Adipocyte (in vitro differentiated cells): Measurements from ENCODE around the gene SEPTIN12.

Experiments used
- DNase-seq: peaks from one replicate; pipeline ENCODE4 v3.0.0-alpha.2; 2015; ENCODE audit warnings: low read depth
- H3K27me3 ChIP-seq: replicated peaks from 2 replicates; pipeline ENCODE4 v1.7.0; 2013; ENCODE audit warnings: mild to moderate bottlenecking, low read length, moderate library complexity; ENCODE audit not compliant: control insufficient read depth, insufficient read depth
- H3K36me3 ChIP-seq: 2 replicates; pipeline ENCODE4 v1.7.0; 2013; ENCODE audit warnings: low read length, mild to moderate bottlenecking, moderate library complexity; ENCODE audit not compliant: control insufficient read depth, insufficient read depth, severe bottlenecking
- H3K4me1 ChIP-seq: 2 replicates; pipeline ENCODE4 v1.7.0; 2013; ENCODE audit warnings: mild to moderate bottlenecking, low read length, moderate library complexity; ENCODE audit not compliant: control insufficient read depth, insufficient read depth
- H3K4me3 ChIP-seq: 2 replicates; pipeline ENCODE4 v1.7.0; 2013; ENCODE audit warnings: mild to moderate bottlenecking, low read length, moderate library complexity
- H3K9ac ChIP-seq: 2 replicates; pipeline ENCODE4 v1.7.0; 2013; ENCODE audit warnings: mild to moderate bottlenecking, low read length, moderate library complexity
- H3K9me3 ChIP-seq: 2 replicates; pipeline ENCODE4 v1.7.0; 2013; ENCODE audit warnings: mild to moderate bottlenecking, low read length, moderate library complexity; ENCODE audit not compliant: control insufficient read depth

The SEPTIN12 gene

GRCh38 chr16:4820652-4821051 is 32.5 kb upstream of the SEPTIN12 start:
- Histone ChIP-seq H3K9ac (no peak overlapping the region), H3K27me3 (no peaks in the 10 kb centered on the region), H3K4me3 (no peak overlapping the region), H3K9me3 (no peaks in the 10 kb centered on the region), H3K4me1 (no peaks in the 10 kb centered on the region), H3K36me3 (peaks cover 85% of the 10 kb centered on the region)
- DNase-seq, result no peak

- H3K4me3 ChIP-seq, result no peak overlapping the region
- no peaks in the 10 kb centered on the region for H3K4me1 ChIP-seq
- H3K27me3 ChIP-seq, result no peaks in the 10 kb centered on the region
- peaks cover 83% of the 10 kb centered on the region for H3K36me3 ChIP-seq
- no peak for DNase-seq
- H3K9me3 ChIP-seq, result no peaks in the 10 kb centered on the region
- H3K9ac ChIP-seq, result no peak overlapping the region
Measured at GRCh38 chr16:4814542-4815173, 26.5 kb upstream of the SEPTIN12 start.

- H3K9me3 ChIP-seq, result no peaks in the 10 kb centered on the region
- no peak for DNase-seq
- no peak overlapping the region for H3K9ac ChIP-seq
- peaks cover 81% of the 10 kb centered on the region for H3K36me3 ChIP-seq
- no peaks in the 10 kb centered on the region for H3K4me1 ChIP-seq
- H3K4me3 ChIP-seq, result no peak overlapping the region
- no peaks in the 10 kb centered on the region for H3K27me3 ChIP-seq
Measured at GRCh38 chr16:4814046-4814445, 25.9 kb upstream of the SEPTIN12 start.

DNA sequence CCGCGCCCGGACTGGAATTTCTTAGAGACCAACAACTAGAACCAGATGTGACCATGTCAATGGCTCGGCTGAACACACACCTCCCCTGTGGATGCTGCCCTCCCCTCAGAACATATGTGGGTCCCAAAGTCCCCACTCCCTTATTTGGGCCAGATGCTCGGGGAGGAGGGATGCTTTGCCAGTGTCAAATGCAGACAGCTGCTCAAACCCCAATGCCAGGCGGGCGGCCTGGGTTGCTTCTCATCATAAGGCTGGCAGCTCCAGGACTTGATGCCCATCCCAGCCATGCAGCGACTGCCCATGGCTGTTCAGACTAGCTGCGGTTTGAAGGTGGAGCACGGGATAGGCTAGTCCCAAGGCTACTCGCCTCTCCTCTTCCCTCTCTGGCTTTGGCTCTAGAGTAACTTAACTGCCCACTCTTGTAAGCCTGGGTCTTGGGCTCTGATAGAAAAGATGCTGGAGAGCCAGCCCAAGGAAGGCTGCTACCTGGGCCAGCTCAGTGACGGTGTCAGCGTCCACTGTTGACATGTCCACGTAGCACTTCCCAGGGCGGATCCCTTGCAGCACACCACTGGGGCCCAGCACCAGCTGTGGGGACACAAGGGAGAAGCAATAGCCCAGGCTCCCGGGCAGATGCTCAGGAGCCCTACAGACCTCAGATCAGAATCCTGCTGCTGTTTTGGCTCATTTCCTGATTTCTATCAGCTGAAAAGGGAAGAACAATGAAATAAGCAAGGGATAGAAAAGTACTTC is 25.3 kb upstream of the SEPTIN12 start:
- peaks cover 80% of the 10 kb centered on the region for H3K36me3 ChIP-seq

DNA sequence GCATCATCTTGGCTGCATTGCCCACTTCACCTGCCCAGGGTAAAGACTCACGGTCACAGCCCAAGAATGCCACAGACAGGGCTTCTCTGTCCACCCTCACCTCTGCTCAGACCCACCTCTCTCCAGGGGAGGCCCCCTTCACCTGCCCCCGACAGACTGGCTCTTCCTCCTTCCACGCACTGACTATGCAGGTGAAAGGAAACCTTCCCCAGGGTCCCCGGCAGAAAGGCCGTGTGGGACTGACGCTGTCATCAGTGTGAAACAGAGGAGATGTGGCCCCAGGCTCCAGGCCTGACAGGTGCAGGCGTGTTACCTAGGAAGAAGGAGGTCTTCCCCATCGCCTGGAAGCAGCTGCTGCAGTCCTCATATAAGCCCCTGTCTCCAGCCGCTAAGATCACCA is 23.6 kb upstream of the SEPTIN12 start:
- H3K36me3 ChIP-seq, result peaks cover 84% of the 10 kb centered on the region
- H3K4me3 ChIP-seq, result no peak overlapping the region
- no peaks in the 10 kb centered on the region for H3K4me1 ChIP-seq
- no peaks in the 10 kb centered on the region for H3K27me3 ChIP-seq
- no peak for DNase-seq
- H3K9ac ChIP-seq, result no peak overlapping the region
- no peaks in the 10 kb centered on the region for H3K9me3 ChIP-seq

More for the DNA sequence above, 25.3 kb upstream of the SEPTIN12 start:
- Histone ChIP-seq H3K4me3 (no peak overlapping the region), H3K9me3 (no peaks in the 10 kb centered on the region), H3K9ac (no peak overlapping the region), H3K27me3 (no peaks in the 10 kb centered on the region), H3K4me1 (no peaks in the 10 kb centered on the region)
- no peak for DNase-seq

DNA sequence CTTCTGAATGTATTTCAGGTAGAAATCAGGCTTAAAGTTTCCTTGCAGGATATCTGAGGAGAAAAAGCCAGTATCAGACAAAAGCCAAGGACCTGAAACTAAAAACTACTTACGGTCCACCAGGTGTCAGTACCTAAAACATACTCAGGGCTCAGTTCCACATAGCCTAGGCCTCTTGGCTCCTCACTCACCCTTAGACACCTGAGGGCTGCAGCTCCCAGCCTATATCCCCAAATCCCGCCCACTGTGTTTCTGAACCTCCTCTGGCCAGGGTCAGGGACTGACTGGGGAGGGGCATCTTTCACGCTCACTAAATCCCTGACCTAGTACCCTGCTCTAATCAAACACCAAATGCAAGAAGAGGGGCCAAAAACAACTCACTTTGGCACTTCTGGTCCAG is 23.1 kb upstream of the SEPTIN12 start:
- H3K9ac ChIP-seq, result no peak overlapping the region

GRCh38 chr16:4806280-4806679 is 18.1 kb upstream of the SEPTIN12 start:
- DNase-seq, result no peak
- Histone ChIP-seq H3K27me3 (no peaks in the 10 kb centered on the region), H3K4me1 (peaks cover 16% of the 10 kb centered on the region), H3K4me3 (no peak overlapping the region), H3K9me3 (no peaks in the 10 kb centered on the region), H3K9ac (no peak overlapping the region), H3K36me3 (peaks cover 62% of the 10 kb centered on the region)

More for the DNA sequence above, 23.1 kb upstream of the SEPTIN12 start:
- H3K36me3 ChIP-seq, result peaks cover 84% of the 10 kb centered on the region
- DNase-seq, result no peak
- no peaks in the 10 kb centered on the region for H3K9me3 ChIP-seq
- no peak overlapping the region for H3K4me3 ChIP-seq
- no peaks in the 10 kb centered on the region for H3K27me3 ChIP-seq
- no peaks in the 10 kb centered on the region for H3K4me1 ChIP-seq

DNA sequence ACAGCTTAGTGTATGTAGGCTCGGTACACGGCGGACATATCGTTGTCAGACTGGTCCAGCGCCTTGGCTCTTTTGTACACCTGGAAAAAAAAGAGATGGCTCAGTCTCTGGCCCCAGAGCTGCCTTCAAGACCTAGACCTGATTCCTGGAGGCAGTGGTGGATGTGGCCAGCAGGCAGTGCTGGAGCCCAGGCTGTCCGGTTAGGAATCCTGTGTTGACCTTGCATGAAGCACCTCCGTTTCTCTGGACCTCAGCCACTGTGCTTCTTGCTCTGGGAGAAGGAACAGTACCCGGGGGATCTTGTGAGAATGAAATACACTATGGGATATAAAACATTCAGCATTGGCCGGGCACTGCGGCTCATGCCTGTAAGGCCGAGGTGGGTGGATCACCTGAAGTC is 17.1 kb upstream of the SEPTIN12 start:
- Histone ChIP-seq H3K36me3 (peaks cover 52% of the 10 kb centered on the region), H3K4me1 (peaks cover 16% of the 10 kb centered on the region), H3K9me3 (no peaks in the 10 kb centered on the region), H3K27me3 (no peaks in the 10 kb centered on the region), H3K4me3 (no peak overlapping the region), H3K9ac (no peak overlapping the region)
- DNase-seq, result no peak

DNA sequence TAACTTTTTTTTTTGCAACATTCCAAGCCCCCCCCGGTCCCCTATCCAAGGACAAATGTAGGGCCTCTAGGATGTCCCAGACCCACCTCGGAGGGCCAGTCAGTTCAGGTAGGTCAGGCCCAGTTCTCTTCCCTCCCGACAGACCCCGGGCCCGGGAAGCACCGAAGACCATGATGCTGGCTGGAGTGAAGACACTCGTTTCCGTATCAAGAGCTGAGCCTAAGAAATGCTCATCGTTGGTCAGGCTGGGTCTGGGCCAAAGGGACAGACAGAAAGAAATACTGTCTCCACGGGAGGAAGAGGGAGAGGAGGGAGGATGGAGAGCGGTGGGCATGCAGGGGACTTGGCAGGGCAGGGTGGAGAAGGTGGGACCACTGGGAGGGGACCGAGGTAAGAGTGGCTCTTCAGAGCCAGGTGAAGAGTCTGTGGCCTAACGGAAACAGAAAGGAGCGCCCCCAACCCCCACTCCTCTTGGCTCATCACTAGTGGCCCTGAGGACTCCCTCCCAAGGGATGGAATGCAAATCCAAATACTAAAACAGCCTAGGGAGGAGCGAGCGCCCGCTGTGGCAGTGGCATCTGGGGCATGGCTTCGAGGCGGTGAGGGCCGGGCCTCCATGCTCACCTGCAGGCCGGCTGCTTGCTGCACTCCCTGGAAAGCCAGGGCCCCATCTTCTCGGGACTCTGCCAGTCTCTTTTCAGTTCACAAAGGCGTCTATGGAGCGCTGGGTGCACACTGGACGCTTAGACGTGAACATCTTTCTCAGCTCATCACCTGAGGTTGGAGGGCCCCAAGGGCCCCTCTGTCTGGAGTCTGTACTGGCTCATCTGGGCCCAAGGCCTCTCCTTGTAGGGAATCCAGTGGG is 16.0 kb upstream of the SEPTIN12 start:
- no peaks in the 10 kb centered on the region for H3K9me3 ChIP-seq
- H3K4me3 ChIP-seq, result no peak overlapping the region
- peaks cover 43% of the 10 kb centered on the region for H3K36me3 ChIP-seq
- DNase-seq, result no peak
- H3K4me1 ChIP-seq, result peaks cover 16% of the 10 kb centered on the region
- H3K27me3 ChIP-seq, result no peaks in the 10 kb centered on the region
- H3K9ac ChIP-seq, result no peak overlapping the region

DNA sequence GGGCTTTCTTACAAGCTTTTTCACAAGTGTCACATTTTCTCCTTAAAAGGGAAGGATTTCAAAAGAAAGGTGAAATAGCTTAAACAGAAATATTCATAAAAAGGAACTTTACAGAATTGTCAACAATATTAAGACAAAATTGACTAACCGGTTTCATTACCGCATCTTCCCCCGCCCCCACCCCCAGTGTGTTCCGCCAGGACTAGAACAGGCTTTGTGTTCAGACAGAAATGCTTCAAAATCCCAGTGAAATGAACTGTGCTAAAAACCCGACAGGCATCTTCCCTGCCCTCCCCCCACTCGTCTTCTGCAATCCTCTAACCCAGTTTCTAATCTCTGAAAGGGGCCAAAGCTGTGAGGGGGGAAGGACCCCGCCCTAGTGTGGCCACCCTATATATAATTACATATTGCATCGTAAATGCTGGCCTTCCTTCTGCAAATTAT is 15.3 kb upstream of the SEPTIN12 start:
- peaks cover 37% of the 10 kb centered on the region for H3K36me3 ChIP-seq
- DNase-seq, result peak; percentile 3
- no peaks in the 10 kb centered on the region for H3K9me3 ChIP-seq
- no peaks in the 10 kb centered on the region for H3K27me3 ChIP-seq
- H3K9ac ChIP-seq, result peak overlapping the region; percentile 86
- H3K4me3 ChIP-seq, result peak overlapping the region; percentile 84
- peaks cover 16% of the 10 kb centered on the region for H3K4me1 ChIP-seq

DNA sequence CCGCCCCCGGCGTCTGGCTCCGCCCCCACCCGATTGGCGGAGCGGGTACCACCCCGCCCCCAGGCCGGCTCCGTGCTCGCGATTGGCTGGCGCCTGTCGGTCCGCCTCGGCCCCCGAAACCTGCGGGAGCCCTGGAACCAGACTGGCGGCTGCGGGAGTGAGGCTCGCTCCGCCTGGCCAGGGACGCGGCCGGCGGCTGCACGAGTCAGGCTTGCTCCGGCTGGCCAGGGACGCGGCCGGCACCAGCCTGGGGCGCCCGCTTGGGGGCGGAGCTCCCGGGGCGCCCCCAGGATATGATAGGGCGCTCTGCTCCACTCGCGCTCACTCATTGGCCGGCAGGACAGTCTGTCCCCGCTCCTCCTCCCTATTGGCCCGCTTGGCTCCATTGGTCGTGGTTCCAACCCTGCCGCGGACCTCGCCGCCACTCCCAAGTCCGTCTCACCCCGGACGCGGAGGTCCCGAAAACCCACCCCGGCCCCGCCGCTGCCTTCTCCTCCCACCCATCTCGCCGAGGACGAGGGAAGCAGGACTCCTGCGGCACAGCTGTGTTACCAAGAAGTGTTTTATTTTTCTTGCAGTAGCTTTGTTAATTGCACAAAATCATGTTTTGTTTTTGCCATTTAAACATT is 14.6 kb upstream of the SEPTIN12 start:
- Histone ChIP-seq H3K9me3 (no peaks in the 10 kb centered on the region), H3K9ac (peak overlapping the region; percentile 86), H3K36me3 (peaks cover 31% of the 10 kb centered on the region), H3K27me3 (no peaks in the 10 kb centered on the region), H3K4me3 (peak overlapping the region; percentile 84), H3K4me1 (peaks cover 16% of the 10 kb centered on the region)
- DNase-seq, result peak; percentile 98
